HG03354 (cell line): ENCODE data around the gene GNRH2.
"Not testable (repeated sequence)": the region's sequence is repeated elsewhere in the genome, so short reads cannot be mapped to it uniquely, and the experiment has no call there.

Experiments
- ATAC-seq: cut with Tn5 transposase; IDR thresholded peaks from one replicate; pipeline ENCODE4 v1.9.1; 2021; ENCODE audit warnings: mild to moderate bottlenecking; ENCODE audit not compliant: unreplicated experiment, poor library complexity, severe bottlenecking

The GNRH2 gene, protein sequence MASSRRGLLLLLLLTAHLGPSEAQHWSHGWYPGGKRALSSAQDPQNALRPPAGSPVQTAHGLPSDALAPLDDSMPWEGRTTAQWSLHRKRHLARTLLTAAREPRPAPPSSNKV

DNA sequence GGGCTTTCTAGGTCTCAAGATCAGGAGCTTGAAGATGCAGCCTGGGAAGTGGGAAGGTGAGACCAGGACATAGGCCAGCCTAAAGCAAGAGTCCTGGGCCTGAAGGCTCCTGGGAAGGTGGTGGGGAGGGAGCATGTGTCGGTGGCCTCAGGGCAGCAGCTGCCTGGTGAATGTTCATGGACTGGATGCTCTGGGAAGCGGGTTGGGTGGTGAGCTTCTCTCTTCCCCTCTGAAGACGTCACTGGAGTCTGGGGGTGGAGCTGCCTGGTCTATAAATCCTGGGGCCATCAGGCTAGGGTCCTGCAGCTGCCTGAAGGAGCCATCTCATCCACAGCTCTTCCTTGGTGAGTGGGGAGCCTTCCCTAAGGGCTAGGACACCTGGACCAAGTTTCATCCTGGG, at the start of gene GNRH2:
GNRH2 (plus strand) TSS at position 301 of the 400 bp plus-strand sequence. CDS start 793 bp downstream, outside the sequence.
- no peak for ATAC-seq

DNA sequence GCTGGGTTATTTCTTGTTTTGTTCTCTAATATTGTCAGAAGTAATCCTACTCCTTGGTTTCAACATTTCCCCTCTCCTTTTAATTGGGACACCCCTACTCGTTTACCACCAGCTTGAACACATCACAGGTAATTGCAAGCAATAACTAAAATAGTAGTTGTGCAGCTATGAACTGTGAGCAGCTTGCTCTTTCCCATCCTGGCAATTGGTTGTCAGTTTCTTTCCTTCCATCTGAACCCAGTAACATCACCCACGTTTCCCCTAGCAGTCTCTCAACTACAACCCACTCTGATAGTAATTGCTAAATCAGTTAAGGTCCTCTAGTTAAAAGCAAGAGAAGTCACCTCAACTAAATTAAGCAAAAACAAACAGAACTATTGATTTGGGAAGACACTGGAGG, 47.6 kb upstream of the GNRH2 start:
- no peak for ATAC-seq

DNA sequence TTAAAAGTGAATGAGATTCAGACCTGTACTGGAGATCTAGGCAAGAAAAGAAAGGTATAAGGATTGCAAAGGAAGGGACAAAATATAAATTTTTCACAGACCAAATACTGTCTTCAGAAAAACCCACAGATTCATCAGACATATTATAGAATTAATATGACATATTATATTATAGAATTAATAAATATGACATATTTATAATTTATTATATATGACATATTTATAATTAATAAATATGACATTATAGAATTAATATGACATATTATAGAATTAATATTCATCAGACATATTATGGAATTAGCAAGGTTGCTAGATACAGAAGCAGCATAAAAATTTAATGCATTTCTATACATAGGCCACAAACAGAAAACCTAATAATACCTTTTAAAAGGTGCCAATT, 44.7 kb upstream of the GNRH2 start:
- no peak for ATAC-seq

DNA sequence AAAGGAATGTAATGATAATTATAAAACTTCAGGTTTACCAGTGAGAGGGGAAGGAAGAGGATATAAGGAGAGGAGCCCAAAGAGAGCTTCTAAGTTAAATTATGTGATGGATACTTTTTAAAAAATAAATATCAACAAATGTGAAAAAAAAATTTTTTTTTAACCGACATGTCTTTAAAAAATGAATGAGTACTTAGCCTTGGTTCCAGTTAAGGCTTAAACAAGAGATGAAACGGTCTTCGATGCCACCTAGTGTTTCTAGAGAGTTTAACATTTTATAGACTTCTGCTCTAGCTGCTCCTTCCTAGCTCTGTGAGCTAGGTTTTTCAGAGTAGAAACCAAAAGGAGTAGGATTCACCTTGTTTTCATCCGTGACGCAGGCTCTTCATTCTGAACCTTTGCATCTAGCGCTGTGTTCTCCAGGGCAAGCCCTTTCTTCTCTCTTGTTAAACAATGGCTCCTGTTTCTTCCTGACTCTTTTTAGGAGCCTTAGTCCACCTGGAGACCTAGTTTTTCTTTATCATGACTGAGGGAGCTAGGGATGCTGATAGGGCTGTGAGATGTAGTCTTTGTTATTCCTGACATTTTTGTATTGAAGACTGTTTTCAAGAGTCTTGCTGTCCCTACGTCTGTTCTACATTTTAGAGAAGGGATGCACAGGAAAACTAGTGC, 42.4 kb upstream of the GNRH2 start:
- no peak for ATAC-seq

DNA sequence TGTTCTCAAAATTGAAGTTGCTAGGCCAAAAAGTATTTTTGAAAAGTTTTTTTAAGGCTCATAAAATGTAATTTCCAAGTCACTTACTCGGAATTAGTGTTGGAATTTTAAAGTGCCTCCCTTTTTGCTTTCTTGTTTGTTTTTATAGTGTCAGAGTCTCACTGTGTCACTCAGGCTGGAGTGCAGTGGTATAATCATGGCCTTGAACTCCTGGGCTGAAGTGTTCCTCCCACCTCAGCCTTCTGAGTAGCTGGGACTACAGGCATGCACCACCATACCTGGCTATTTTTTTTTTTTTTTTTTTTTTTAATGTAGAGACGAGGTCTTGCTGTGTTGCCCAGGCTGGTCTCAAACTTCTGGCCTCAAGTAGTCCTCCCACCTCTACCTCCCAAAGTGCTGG, 40.0 kb upstream of the GNRH2 start:
- ATAC-seq: no peak

DNA sequence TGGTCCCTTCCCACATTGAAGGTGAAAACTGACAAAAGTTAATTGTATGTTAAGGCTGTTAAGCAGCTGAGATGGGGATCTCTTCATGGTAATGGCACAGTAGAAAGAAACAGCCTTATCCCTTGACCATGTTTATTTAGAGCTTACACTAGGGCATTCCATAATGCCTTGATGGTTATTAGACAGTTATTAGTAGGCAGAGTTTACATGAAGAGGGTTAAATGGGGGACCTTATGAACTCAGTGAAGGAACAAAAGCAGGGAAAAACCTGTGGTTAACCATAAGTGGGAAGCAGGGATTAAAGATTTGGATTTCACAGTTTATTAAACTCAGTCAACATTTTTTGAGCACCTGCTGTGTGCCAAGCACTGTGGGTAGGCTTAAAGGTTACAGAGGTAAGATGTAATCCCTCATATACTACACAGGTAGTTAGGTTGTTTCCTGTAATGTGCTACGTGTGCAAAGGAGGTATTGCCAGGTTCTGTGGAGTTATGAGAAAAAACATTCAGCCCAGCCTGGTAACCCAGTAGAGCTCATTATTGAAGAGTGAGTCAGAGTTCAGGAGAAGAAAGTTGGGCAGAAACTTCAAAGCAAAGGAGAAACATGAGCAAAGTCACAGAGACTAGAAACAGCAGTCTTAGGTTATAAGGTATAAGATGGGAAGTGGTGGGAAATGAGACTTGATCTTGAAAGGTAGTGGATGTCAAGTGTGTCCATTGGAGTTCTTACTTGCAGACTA, 32.3 kb upstream of the GNRH2 start:
- no peak for ATAC-seq

DNA sequence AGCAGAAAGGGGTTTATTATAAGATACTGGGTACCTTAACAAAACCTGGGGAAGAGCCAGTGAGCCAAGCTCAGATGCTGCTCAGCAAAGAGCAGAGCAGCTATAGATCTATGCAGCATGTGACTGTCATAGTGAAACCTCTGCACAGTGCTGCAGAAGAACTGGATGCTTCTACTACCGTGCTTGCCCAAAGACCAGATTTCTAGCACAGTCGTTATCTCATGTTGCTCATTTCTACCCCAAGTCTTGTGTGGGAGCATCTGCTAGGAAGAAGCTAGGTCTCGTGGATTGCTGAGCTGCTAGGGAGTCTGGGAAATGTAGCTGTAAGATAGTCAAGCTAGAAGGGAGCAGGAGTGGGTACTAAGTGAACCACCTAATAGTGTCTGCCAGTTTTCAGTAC, 31.7 kb upstream of the GNRH2 start:
- no peak for ATAC-seq

DNA sequence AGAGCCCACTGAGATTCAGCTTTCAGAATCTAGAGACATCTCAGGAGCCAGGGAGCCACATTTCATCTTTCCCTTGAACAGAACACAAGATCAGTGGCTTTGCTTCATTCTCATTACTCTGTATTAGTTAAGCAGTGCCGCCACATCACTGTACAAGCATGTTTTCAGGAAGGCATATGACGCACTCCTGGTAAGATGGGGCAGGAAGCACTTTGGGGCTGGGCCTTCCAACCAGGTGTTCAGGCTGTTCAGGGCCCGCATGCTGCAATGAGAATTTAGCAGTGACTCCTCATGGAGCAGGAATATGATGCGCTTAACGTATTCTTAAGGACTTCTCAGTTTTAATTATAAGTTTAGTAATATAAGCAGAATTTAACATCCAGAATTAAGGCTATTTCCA, 29.7 kb upstream of the GNRH2 start:
- ATAC-seq: no peak

DNA sequence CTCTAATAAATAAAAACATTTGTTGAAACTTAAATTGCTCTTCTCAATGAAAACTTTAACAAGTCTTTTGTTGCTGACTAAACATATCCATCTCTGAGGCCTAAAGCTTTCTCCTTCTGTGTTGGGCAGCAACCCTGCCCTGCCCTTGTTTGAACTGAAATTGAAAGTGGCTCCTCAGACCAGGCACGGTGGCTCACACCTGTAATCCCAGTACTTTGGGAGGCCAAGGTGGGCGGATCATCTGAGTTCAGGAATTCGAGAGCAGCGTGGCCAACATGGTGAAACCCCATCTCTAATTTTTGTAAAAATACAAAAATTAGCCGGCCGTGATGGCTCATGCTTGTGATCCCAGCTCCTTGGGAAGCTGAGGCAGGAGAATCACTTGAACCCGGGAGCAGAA, 29.2 kb upstream of the GNRH2 start:
- ATAC-seq: no peak

DNA sequence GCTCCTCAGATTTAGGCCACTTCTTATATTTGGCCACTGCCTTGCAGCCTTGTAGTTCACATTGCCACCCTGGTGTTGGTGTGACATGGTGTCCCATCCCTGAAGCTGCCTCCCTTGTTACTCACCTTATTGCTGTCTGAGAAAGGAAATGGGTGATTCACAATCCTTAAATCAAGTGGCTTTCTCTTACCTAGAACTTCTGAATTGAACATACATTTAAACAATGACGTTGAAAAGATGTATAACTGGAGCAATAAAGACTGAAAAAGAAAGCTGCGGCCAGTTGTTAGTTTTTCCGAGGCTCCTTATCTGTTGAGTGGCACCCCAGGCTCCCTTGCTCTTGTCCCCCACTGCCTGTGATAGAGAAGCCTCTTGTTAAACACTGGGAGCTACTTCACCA, 28.8 kb upstream of the GNRH2 start:
- no peak for ATAC-seq

DNA sequence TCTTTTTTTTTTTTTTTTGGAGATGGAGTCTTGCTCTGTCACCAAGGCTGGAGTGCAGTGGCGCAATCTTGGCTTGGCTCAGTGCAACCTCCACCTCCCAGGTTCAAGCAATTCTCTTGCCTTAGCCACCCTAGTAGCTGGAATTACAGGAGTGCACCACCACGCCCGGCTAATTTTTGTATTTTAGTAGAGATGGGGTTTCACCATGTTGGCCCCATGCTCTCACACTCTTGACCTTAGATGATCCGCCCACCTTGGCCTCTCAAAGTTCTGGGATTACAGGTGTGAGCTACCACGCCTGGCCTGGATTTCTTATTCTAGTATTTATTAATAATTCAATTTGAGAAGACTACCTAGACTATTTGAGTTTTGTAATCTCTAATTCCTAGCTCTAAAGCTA, 28.1 kb upstream of the GNRH2 start:
- ATAC-seq: not testable (repeated sequence)

DNA sequence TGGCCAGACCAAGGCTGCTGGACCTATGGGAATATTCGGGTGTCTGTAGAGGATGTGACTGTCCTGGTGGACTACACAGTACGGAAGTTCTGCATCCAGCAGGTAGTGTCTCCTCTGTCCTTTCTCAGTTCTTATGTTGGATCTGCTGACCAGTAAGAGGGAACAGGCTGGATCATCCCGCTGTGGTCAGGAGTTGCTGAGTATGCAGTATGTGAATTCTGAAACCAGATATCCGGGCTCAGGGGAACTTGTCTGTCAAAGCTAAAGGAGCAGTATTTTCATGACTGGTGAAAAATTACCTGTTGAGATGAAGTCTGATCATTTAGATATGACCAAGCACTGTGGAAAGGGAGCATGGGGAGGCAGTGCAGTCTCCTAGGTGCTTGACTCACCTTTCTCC, 22.1 kb upstream of the GNRH2 start:
- ATAC-seq: no peak

DNA sequence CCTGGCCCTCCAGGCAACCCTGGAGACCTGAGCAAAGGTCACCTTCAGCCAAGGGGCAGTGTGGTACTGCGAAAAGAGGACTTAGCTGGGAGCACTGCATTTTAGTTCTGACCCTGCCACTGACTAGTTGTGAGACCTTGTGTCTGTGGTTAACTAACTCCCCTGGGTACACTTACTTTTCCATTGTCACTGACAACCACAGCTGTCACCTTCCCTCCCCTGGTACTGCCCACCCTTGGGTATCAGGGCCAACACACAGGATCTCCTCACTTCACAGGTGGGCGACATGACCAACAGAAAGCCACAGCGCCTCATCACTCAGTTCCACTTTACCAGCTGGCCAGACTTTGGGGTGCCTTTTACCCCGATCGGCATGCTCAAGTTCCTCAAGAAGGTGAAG, 21.6 kb upstream of the GNRH2 start:
- no peak for ATAC-seq

DNA sequence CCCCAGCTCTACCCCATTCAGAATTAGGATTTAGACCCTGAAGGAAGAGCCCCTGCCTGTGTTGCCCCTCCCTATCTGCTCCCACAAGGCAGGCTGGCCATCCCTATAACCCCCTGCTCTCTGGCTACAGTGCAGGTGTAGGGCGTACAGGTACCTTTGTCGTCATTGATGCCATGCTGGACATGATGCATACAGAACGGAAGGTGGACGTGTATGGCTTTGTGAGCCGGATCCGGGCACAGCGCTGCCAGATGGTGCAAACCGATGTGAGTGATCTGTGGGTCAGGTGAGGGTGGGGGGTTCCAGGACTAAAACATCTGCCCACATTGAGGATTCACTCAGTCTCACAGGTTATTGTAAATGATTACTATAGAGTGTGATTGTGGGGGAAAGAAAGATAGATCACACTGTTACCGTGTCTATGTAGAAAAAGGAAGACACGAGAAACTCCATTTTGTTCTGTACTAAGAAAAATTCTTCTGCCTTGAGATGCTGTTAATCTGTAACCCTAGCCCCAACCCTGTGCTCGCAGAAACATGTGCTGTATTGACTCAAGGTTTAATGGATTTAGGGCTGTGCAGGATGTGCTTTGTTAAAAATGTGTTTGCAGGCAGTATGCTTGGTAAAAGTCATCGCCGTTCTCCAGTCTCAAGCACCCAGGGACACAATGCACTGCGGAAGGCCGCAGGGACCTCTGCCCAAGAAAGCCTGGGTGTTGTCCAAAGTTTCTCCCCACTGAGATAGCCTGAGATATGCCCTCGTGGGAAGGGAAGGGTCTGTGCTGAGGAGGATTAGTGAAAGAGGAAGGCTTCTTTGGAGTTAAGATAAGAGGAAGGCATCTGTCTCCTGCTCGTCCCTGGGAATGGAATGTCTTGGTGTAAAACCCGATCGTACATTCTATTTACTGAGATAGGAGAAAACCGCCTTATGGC, 20.6 kb upstream of the GNRH2 start:
- not testable (repeated sequence) for ATAC-seq

DNA sequence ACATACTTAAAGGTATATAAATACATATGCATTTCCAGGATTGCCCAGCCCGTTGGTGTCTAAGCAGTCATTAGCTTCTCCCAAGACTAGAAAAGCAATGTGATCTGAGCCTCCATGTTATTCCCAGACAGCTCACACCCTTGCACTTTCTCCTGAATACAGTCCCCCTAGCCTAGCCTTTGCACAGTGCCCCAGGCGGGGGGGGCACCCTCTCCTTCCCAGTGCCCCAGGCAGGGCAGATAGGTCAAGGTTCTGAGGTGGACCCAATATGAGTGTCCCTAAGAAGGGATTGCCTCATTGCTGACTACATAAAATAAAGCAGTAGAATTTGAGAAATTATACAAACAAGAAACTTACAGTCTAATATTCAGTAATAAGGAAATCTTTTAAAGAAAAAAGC, 15.4 kb upstream of the GNRH2 start:
- ATAC-seq: no peak

DNA sequence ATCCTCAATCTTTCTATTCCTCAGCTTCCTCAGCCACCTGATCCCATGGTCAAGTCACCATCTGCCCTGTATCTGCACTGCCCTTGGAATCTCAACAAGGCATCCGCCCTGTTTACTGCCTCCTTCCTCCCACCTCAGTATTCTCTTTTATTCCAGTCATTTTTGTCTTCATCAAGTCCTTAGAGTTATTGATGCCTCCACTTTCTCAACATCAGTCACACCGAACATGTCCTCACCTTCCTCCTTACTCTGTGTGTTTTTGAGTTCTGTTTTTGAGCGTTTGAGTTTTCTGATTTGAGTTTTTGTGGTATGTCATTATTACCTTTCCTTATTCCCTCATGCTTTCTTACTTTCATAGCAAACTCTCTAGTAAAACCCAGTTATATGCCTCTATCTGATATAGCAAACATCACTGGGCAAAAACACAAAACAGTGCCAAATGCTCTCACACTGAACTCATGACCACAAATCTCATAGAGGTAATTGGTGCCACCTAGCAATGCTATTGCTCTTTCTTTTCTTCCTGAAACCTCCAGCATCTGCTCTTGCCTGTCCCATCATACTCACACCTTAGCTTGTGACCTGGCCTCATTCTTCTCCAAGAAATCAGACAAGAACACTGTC, 11.8 kb upstream of the GNRH2 start:
- no peak for ATAC-seq

DNA sequence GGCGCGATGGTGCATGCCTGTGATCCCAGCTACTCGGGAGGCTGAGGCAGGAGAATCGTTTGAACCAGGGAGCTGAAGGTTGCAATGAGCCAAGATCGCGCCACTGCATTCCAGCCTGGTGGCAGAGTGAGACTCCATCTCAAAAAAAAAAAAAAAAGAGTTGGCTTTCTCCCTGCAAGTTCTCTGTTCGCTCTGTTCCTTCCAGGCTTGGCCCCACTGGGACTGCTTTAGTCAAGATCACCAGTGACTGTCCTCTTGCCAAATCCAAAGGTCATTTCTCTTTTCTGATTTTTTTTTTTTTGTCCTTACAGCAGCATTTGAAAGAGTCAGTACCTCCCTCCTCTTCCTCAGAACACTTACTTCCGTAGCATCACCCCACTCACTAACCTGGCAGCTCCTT, 10.8 kb upstream of the GNRH2 start:
- no peak for ATAC-seq

DNA sequence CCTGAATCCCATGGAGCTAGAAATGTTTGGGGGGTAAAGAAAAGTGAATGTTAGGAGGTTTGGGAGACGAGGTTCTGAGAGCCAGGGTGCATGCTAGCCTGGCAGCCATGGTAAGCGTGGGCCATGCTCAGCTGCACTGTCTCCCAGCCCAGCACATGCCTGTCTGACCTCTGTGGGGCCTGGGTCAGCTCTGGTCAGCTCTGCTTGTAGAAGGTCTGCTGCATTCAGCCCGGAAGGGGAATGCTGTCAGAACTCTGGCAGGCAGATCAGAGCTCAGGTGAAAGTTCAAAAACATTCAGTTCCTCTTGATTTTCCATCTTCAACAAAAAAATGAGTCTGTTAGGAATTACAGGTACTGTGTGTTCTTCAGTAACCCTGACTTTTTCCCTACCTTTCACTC, 5.8 kb upstream of the GNRH2 start:
- ATAC-seq: no peak

DNA sequence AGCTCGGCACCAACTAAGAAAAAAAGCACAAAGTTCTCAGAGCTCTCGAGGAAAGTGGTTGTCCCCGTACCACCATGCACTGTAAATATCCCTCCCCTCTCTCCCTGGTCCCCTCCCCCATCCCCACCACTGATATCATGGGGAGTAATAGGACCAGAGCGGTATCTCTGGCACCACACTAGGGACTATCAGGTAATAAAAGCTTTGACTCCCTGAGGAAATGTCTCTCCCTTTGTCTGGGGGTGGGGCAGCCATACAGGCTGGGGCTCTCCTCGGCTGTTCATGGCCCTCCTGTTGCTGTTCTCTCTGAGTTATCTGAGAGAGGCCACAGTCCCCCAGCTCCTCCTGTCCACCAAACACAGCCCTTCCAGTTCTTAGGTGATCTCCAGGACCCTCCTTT, 5.0 kb upstream of the GNRH2 start:
- ATAC-seq: no peak

DNA sequence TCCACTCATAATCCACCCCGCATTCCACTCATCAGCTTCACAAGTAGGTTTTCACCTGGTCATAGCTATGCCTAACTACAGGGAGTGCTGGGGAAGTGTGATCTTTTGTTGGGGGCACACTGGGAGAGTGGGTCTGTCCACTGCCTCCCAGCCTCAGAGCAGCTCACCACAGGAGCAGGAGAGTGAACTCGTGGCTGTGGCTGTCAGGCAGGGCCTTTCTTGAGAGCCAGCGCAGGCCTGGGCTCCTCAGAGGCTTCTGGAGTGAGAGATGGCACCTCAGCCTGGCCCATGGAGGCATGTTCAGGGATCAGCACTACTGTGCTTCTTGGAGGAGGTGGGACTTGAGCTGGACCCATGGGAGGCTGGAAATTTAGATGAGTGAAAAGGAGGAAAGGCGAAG, 4.0 kb upstream of the GNRH2 start:
- no peak for ATAC-seq
